PC-9 (cell line): Measurements from ENCODE around the gene UNC5B.

ENCODE experiments used
- EZH2 ChIP-seq: fragments of 200-600 bp; sonication (generic); IDR thresholded peaks from 2 replicates; pipeline ENCODE4 v1.8.0; 2017; ENCODE audit warnings: antibody characterized with exemption, low read depth
- TF ChIP-seq, protein P1 (sequence below): fragments of 200-600 bp; sonication (generic); conservative IDR thresholded peaks from 2 replicates; pipeline ENCODE4 v1.6.1; 2017; ENCODE audit warnings: mixed run types, antibody characterized with exemption, mild to moderate bottlenecking, moderate library complexity

DNA sequence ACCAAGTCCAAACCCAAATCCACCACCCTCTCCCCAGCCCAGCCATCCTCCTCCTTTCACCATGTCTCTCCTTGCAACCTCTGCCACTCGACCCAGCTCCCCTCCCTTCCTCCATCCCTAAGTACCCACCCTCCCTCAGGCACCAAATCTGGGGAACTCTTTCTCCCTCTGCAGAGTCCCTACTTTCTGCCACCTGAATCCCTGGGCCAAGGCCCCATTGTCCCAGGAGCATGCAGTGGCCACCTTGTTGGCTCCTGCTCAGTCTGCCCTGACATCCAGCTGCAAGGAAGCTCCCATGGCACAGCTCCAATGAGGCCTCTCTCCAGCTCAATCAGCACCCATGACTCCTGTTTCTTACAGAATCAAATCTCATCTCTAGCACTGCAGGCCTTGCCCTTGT is 5.5 kb upstream of the UNC5B start:
- TF ChIP-seq EZH2: no peak
- TF ChIP-seq, protein P1, sequence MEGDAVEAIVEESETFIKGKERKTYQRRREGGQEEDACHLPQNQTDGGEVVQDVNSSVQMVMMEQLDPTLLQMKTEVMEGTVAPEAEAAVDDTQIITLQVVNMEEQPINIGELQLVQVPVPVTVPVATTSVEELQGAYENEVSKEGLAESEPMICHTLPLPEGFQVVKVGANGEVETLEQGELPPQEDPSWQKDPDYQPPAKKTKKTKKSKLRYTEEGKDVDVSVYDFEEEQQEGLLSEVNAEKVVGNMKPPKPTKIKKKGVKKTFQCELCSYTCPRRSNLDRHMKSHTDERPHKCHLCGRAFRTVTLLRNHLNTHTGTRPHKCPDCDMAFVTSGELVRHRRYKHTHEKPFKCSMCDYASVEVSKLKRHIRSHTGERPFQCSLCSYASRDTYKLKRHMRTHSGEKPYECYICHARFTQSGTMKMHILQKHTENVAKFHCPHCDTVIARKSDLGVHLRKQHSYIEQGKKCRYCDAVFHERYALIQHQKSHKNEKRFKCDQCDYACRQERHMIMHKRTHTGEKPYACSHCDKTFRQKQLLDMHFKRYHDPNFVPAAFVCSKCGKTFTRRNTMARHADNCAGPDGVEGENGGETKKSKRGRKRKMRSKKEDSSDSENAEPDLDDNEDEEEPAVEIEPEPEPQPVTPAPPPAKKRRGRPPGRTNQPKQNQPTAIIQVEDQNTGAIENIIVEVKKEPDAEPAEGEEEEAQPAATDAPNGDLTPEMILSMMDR: no peak
